ENCODE measurements around the gene TARS1. TPM values are rescaled to one million over a fixed set of nuclear protein-coding genes. Genes with fewer than 3 reads are reported as not detected.
A peak's percentile ranks its signal among the peaks of the same experiment; 100 is the strongest.

The TARS1 gene
- total RNA-seq, 4 donors from 2014 or later: 30.0 to 60.0 (median 39.2) TPM

DNA sequence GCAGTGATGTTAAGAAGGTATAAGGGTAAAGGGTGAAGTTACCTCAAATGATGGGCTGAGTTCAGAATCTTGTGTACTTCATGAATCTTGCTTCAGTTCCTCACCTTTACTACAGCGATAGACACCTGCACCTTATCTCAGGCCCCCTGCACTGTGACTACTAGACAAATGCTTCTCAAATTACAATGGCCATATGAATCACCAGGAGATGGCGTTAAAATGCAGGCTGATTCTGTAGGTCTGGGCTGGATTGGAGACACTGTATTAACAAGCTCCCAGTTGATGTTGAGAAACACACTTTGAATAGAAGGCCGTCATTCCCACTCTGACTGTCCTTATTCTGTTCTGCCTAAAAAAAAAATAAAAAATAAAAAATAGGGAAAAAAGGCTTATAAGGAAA is 29.8 kb downstream of the TARS1 start:
- 70% methylated on average over 3 of the region's 3 CpGs for WGBS
- TF ChIP-seq CTCF (IDR thresholded peaks at IDR 0.05): peak in 1 of 2 donors; percentile 6
- no peak for TF ChIP-seq POLR2AphosphoS5 (IDR thresholded peaks at IDR 0.05)
- no peaks in the 10 kb centered on the region for H3K27me3 ChIP-seq
- no peaks in the 10 kb centered on the region for H3K4me1 ChIP-seq
- no peak overlapping the region for H3K27ac ChIP-seq
- no peak overlapping the region for H3K4me3 ChIP-seq
- H3K36me3 ChIP-seq: peaks cover 81% of the 10 kb centered on the region
- no peak for DNase-seq (ENCODE audit: low spot score in 2 of 2)
- H3K9me3 ChIP-seq: no peaks in the 10 kb centered on the region

DNA sequence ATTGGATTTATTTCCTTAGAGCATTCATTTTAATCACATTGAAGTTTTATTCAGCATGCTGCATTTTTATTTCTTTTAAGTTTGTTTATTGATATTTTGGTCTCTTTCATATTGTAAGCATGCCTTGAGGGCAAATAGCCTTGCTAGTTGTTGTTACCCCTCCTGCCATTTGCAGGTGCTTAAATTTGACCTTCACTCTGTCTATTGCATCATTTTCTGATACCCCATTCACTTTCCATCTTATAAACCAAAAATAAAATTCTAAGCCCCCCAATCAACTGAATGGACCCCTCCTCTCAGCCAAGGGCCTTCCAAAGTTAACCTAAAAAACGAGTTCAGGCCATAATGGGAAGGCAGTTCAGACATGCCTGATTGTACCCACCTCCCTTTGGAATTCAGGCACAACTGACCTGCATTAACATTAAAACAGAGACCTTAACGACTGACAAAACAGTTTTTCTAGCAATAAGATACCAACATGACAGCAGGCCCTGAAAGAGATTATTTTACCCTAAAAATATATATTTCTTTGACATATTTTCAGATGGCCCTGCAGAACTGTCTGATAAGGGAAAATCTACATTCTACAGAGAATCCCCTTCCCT is 32.1 kb downstream of the TARS1 start:
- Histone ChIP-seq H3K27ac (no peak overlapping the region), H3K36me3 (peaks cover 63% of the 10 kb centered on the region), H3K4me3 (no peak overlapping the region), H3K9me3 (no peaks in the 10 kb centered on the region), H3K27me3 (no peaks in the 10 kb centered on the region), H3K4me1 (no peaks in the 10 kb centered on the region)
- no peak for TF ChIP-seq CTCF (IDR thresholded peaks at IDR 0.05)
- no peak for TF ChIP-seq EP300 (IDR thresholded peaks at IDR 0.05)
- no peak for TF ChIP-seq POLR2A (IDR thresholded peaks at IDR 0.05)
- WGBS: 49% methylated on average over 2 of the region's 2 CpGs
- no peak for DNase-seq (ENCODE audit: low spot score in 2 of 2)

DNA sequence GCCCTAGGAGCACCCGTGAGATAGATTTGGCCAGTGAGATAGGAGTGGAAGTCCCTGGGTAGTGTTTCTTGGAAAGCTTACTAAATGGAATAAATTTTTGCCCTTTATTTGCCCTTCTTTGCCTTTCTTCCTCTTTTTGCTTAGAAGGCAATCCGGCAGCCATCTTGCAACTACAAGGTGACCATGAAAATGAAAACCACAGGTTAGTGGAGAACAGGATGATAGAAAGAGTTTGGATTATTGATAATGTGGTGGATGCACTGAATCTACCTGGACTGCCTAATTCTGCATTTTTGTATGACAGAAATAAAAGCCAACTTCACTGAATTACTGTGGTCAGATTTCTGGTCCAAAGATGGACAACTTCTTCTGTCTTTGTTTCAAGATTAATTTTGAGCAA is 33.2 kb downstream of the TARS1 start:
- no peak for DNase-seq (ENCODE audit: low spot score in 2 of 2)
- WGBS: 93% methylated on average over 2 of the region's 2 CpGs
- no peaks in the 10 kb centered on the region for H3K4me1 ChIP-seq
- no peaks in the 10 kb centered on the region for H3K27me3 ChIP-seq
- TF ChIP-seq POLR2AphosphoS5 (IDR thresholded peaks at IDR 0.05) (no peak), EP300 (IDR thresholded peaks at IDR 0.05) (no peak), POLR2A (IDR thresholded peaks at IDR 0.05) (no peak), CTCF (IDR thresholded peaks at IDR 0.05) (no peak)
- peaks cover 54% of the 10 kb centered on the region for H3K36me3 ChIP-seq
- H3K4me3 ChIP-seq: no peak overlapping the region
- no peaks in the 10 kb centered on the region for H3K9me3 ChIP-seq
- no peak overlapping the region for H3K27ac ChIP-seq

GRCh38 chr5:33474931-33475499 is 34.2 kb downstream of the TARS1 start:
- no peak for TF ChIP-seq POLR2AphosphoS5 (IDR thresholded peaks at IDR 0.05)
- TF ChIP-seq EP300 (IDR thresholded peaks at IDR 0.05): no peak
- TF ChIP-seq CTCF (IDR thresholded peaks at IDR 0.05): no peak
- TF ChIP-seq POLR2A (IDR thresholded peaks at IDR 0.05): no peak
- whole genome bisulfite sequencing: 94% methylated on average over 3 of the region's 3 CpGs
- H3K9me3 ChIP-seq: no peaks in the 10 kb centered on the region
- peaks cover 46% of the 10 kb centered on the region for H3K36me3 ChIP-seq
- no peak overlapping the region for H3K4me3 ChIP-seq
- no peaks in the 10 kb centered on the region for H3K4me1 ChIP-seq
- H3K27ac ChIP-seq: no peak overlapping the region
- DNase-seq (ENCODE audit: low spot score in 2 of 2): no peak
- H3K27me3 ChIP-seq: no peaks in the 10 kb centered on the region

DNA sequence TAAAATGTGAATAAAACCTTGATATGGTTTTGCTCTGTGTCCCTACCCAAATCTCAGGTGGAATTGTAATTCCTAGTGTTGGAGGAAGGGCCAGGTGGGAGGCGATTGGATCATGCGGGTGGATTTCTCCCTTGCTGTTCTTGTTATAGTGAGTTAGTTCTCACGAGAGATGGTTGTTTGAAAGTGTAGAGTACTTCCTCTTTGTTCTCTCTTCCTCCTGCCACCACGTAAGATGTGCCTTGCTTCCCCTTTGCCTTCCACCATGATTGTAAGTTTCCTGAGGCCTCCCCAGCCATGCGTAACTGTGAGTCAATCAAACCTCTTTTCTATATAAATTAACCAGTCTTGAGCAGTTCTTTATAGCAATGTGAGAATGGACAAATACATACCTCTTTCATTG is 34.9 kb downstream of the TARS1 start:
- TF ChIP-seq POLR2A (IDR thresholded peaks at IDR 0.05) (no peak), CTCF (IDR thresholded peaks at IDR 0.05) (no peak), POLR2AphosphoS5 (IDR thresholded peaks at IDR 0.05) (no peak), EP300 (IDR thresholded peaks at IDR 0.05) (no peak)
- no peak for DNase-seq (ENCODE audit: low spot score in 2 of 2)
- Histone ChIP-seq H3K36me3 (peaks cover 39% of the 10 kb centered on the region), H3K9me3 (no peaks in the 10 kb centered on the region), H3K27ac (no peak overlapping the region), H3K4me3 (no peak overlapping the region), H3K4me1 (no peaks in the 10 kb centered on the region), H3K27me3 (no peaks in the 10 kb centered on the region)
- 95% methylated on average over 5 of the region's 5 CpGs for WGBS

Measured in suprapubic skin (tissue), 4 donors.